Medulla oblongata (tissue), 1 donor: ENCODE data around the gene CFAP46.
A peak's percentile ranks its signal among the peaks of the same experiment; 100 is the strongest.
"Not testable (repeated sequence)": the region's sequence is repeated elsewhere in the genome, so short reads cannot be mapped to it uniquely, and the experiment has no call there.

ENCODE experiments used
- DNase-seq: peaks from one replicate; pipeline ENCODE4 v3.0.0-alpha.2; 2015; ENCODE audit errors: extremely low spot score

The CFAP46 gene

DNA sequence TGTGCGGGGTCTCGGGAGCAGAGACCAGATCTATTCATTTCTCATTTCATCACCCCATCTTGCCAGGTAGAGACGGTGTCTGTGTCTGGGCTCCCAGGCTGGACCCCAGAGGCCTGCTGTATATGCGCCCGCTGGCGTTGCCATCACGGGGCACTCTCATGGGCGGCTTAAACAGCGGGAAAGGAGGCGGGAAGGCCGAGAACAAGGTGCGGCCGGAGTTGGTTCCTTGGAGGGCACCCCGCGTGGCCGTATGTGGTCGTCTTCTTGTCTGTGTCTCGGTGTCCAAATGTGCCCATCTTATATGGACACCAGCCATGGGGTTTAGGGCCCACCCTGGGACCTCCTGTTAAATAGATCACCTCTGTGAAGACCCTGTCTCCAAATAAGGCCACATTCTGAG lies 2.1 kb upstream of the CFAP46 start:
- no peak for DNase-seq

DNA sequence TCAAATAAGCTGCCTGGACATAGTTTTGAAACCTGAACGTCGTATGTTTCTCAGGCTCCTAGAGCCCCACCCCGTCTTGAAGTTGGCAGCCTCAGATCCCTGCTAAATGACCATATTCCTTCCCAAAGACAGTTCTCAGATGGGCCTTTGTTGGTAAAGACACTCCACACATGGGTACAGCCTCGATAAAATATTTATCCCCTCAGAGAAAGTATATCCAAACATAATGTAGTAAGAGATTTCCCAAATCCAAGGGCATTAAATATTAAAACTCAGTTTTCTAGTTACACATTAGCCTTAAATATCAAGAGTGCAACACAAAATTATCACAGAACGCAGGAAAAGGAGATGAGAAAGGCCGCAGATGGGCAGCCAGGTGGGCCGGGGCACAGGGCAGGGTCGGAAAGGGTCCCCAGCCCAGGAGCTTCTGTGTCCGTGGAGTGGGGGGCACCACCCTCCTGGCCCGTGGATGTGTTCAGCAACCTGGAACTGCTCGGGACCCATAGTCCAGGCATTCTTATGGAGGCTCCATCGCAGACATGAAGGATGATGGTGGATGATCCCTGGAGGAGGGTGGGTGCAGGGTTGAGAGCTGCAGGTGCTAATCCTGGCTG lies 1.5 kb upstream of the CFAP46 start:
- no peak for DNase-seq

DNA sequence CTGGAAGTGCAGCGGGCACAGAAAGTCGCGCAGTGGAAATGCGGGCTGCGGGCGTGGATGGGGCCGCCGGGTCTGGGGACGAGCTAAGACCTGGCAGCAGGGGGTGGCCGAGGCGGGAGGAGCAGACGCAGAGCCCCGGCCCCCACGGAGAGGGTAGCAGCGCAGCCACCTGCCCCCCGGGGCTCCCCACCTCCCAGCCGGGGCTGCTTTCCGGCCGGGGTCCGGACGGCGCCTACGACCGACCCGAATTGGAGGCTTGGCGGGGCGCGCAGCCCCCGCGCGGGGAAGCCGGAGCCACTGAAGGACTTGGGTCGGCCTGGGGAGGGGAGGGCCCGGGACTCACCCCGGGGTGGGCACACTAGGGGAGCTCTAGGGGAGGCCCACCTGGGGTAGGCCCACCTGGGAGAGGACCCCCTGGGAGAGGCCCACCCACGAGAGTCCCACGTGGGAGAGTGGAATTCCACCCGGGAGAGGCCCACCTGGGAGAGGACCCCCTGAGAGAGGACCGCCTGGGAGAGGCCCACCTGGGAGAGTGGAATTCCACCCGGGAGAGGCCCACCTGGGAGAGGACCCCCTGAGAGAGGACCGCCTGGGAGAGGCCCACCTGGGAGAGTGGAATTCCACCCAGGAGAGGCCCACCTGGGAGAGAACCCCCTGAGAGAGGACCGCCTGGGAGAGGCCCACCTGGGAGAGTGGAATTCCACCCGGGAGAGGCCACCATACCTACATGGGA lies 854 bp upstream of the CFAP46 start:
- DNase-seq: no peak

DNA sequence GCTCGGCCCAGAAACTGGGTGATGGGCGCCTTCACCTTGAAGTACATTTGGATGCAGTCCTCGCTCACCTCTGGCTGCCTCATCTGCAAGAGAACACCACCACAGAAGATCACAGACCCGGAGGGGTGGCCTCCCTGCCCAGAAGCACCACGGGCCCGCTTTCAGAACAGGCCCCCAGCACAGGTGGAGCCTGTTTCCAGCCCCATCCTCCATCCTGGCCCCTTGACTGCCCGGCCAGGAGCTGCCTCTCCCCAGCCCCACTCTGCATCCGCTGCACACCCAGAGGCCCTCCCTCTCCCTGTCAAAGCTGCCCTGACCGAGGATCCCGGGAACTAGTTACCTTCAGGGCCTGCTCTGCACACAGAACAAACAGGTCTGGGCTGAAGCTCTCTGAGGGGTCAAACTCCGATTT lies 724 bp downstream of the CFAP46 start:
- no peak for DNase-seq

DNA sequence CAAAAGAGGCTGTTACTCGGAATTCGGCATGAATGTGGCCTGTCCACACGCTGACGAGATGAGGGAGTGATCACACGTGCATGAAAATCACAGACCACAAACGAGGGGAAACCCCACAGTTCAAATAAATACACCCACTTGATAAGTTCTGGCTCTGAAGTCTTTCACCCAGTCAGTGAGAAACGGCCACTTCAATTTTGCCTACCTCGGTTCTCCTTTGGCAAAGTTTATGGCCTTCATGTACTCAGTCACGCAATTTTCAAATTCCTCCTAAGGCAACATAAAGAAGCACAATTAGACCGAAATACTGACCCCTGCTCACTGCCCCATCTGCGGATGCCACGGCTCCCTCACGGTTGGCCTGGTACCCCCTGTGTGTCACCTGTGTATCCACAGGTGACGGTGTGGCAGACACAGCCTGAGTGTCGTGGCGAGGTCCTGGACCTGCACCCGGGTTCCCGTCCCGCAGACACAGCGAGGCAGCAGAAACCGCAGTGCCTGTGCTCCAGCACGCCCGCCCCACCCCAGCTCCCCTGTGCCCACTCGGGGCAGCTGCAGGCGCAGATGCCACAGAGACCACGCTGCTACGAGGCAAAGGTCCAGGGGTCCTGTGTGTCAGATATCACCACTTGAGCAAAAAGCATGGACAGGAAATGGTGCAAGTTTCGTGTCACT lies 1.4 kb downstream of the CFAP46 start:
- DNase-seq: no peak

DNA sequence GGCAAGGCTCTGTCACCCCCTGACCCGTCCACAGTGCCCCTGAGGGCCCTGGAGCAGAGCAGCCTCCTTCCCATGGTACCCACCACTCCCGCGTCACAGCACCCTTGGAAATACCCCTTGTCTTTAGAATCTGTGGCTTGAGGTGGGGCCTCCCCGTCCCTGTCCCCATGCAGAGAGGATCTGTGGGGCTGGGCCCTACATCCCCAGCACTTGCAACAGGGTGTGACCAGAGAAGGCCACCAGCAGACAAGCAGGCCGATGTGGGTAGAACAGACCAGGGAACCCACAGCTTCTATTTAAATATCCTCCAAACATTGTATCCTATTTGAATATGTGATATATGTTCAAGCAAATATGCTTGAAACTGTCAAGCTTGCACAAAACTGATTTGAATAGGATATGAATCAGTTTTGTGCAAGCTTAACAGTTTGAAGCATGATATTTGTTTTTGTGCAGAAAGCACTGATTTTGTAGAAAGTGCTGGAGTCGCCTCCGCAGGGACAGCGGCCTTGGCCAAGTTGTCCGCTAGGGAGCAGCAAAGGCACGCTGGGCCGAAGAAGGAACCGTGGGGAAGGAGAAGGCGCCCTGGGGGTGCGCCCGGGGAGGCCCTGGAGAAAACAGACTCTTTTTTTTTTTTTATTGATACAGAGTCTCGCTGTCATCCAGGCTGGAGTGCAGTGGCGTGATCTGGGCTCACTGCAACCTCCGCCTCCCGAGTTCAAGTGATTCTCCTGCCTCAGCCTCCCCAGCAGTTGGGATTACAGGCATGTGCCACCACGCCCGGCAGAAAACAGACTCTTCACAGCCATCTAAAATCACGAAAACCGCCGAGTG lies 2.2 kb downstream of the CFAP46 start:
- peak; percentile 56 for DNase-seq

DNA sequence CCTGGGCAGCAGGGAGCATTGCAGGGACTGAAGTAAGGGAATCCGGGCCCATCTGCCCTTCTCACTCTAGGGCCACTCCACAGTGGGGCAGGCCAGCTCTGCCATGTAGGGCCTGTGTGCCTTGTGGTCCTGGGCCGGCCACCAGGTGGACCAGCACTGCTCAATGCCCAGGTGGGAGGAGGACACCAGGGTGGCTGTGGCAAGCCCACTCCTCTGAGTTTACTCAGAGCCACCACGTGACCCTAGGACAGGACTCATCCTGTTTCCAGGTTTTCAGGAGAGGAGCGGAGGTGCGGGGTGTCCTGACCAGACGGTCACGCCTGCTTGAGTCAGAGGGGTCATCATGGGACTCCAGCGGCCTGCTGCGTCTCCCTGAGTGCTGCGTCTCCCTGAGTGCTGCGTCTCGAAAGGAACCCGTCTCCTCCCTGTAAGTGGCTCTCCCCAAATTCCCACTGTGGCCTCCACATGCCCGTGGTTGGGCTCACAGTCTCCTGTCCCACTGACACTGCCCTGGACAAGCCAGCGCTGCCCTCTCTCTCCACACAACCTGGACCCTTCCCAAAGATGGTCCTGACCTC lies 2.9 kb downstream of the CFAP46 start:
- DNase-seq: no peak

DNA sequence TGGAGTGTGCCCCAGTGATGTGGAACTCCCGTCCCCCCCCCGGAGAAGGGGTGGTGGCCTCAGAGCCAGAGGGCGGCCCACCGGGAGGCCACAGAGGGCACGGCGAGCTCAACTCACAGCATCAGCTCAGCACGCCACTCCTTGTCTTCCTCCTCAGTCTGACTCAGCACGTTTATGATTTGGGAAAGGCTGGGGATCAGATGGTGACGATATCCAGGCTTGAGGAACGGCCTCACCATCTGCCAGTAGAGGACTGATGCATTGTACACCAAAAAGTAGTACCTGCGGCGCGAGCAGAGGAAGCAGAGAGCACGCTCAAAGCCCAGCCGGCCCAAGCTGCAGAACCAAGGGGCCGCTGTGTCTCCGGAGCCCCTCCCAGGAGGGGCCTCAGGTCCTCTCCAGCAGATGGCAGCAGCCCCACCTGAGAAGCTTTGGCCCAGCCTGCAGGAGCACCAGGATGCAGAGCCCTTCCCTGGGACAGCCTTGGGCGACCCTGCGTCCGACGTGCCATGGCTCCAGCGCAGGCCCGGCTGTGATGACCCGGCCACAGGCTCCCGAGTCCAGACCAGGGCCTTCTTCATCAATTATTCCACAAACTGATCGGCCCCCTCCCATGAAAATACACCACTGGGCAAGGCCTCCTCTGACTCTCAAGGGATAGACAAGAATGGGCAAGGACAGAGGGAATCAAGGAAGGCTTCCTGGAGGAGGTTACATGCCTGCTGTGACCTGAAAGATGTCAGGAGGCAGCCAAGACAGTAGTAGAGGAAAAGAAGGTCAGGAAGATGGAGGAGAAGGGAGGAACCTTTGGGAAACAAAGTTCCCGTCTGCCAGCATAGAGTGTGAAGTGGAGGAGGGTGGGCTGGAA lies 3.7 kb downstream of the CFAP46 start:
- no peak for DNase-seq

DNA sequence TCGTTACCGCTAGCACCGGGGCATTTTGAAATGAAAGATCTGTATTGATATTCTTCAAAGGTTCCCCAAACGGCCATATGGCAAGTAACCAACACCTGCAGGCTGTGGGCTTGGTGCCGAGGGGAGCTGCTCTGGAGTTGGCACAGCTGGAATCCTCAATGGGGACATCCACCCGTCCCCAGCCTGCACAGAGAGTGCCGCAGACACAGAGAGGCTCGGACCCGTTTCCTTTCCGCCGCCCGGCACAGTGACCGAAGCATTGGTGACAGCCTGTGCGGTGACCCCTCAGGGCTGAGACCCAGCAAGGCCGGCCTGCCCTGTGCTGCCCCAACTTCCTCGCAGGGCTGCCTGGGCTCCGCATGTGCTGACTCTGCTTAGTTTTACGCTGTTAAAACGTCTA lies 4.5 kb downstream of the CFAP46 start:
- no peak for DNase-seq

DNA sequence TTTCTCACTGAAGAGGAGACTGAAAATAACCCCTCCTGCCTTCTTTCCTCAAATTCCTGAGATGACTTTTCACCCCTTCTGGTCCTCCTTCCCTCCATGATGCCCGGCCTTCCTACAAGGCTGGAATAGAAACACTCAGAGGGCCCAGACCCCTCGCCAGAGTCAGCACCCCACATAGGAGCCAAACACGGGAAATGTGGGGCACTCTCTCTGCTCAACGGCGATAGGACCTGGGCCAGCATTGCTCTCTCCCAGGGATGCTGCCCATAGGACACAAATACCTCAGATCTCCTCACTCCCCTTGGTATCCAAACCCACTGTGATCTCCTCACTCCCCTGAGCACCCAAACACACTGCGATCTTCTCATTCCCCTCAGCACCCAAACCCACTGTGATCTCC lies 7.4 kb downstream of the CFAP46 start:
- DNase-seq: no peak

DNA sequence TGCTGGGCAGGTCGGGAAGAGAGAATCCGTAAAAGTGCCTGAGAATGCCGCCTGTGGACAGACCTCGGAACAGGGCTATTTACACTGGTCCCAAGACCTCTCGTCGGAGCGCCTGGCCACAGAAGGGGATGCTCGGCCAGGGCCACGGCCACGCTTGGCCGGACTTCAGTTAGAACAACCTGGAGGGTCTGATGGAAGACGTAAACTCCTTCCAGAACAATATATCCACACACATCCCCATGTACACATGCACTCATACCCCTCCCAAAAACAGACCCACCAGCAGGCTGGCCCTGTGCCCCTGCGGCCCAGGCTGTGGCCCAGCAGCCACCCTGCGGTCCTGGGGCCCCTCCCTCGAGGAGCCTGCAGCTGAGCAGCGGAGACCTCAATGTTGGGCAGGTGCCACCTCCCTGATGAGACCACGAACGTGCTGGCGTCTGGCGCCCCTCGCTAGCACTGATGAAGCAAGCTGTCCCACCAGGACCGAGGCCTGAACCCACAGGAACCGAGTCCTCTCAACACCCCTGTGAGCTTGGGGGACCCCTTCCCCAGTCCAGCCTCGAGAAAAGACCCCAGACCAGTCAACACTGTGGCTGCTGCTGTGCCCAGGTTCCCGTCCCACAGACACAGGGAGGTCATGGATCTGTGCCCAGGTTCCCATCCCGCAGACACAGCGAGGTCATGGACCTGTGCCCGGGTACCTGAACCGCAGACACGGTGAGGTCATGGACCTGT lies 8.9 kb downstream of the CFAP46 start:
- no peak for DNase-seq

DNA sequence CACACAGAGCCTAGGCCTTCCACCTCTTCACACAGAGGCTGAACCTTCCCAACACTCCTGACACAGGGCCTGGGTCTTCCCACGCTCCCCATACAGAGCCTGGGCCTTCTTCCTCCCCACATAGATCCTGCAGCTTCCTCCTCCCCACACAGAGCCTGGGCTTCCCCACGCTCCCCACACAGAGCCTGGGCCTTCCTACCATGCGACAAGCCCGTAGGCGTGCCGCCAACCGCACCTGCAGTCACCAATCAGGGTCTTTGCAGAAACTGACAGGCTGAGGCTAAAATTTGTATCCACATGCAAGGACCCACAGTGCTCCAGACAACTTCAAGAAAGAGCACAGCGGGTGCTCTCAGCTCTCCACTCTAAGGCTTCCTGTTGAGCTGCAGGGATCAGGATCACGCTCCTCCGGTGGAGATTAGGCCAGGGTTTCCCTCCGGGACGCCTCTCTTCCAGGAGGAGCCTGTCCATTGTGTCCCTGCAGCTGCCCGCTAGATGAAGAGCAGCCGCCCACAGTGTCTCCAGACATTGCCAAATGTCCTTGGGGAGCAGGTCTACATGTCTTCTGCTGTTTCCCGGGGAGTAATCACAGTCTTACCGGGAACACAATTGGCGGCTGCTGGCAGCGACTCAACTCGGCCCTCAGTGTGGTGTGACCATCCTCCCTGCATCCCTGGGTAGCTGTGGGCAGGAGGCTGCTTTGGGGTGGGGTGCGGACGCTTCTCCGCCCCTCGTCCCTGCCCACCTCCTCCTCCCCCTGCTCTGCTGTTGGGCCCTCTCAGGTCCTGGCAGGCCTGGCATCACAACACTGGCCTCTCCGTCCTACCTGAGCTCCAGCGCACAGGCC lies 9.7 kb downstream of the CFAP46 start:
- no peak for DNase-seq

DNA sequence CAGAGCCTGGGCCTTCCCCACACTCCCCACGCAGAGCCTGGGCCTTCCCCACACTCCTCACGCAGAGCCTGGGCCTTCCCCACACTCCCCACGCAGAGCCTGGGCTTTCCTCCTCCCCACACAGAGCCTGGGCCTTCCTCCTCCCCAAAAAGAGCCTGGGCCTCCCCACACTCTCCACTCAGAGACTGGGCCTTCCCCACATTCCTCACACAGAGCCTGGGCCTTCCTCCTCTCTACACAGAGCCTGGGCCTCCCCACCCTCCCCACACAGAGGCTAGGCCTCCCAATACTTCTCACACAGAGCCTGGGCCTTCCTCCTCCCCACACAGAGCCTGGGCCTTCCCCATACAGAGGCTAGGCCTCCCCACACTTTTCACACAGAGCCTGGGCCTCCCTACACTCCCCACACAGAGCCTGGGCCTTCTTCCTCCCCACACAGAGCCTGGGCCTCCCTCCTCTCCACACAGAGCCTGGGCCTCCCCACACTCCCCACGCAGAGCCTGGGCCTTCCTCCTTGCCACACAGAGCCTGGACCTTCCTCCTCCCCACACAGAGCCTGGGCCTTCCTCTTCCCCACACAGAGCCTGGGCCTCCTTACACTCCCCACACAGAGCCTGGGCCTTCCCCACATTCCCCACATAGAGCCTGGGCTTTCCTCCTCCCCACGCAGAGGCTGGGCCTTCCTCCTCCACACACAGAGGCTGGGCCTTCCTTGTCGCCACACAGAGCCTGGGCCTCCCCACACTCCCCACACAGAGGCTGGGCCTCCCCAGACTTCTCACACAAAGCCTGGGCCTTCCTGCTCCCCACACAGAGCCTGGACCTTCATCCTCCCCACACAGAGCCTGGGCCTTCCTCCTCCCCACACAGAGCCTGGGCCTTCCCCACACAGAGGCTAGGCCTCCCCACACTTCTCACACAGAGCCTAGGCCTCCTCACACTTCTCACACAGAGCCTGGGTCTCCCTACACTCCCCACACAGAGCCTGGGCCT lies 10.8 kb downstream of the CFAP46 start:
- DNase-seq: not testable (repeated sequence)

DNA sequence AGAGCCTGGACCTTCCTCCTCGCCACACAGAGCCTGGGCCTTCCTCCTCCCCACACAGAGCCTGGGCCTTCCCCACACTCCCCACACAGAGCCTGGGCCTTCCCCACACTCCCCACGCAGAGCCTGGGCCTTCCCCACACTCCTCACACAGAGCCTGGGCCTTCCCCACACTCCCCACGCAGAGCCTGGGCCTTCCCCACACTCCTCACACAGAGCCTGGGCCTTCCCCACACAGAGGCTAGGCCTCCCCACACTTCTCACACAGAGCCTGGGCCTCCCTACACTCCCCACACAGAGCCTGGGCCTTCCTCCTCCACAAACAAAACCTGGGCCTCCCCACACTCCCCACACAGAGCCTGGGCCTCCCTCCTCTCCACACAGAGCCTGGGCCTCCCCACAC lies 11.7 kb downstream of the CFAP46 start:
- DNase-seq: not testable (repeated sequence)

DNA sequence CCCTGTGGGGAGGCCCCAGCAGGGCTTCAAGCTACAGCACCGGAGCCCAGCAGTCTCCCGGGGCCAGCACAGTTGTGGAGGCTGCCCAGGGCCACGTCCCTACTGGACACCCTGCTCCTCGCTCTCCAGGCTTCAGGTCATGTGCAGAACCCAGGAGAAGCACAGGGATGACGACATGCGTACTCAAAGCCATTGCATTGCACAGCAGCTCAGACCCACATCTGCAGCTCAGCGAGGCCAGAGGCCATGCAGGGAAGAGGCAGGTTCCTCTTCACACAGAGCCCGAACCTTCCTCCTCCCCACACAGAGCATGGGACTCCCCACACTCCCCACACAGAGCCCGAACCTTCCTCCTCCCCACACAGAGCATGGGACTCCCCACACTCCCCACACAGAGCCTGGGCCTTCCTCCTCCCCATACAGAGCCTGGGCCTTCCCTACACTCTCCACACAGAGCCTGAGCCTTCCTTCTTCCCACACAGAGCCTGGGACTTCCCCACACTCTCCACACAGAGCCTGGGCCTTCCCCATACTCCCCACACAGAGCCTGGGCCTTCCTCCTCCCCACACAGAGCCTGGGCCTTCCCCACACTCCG lies 12.3 kb downstream of the CFAP46 start:
- DNase-seq: no peak

DNA sequence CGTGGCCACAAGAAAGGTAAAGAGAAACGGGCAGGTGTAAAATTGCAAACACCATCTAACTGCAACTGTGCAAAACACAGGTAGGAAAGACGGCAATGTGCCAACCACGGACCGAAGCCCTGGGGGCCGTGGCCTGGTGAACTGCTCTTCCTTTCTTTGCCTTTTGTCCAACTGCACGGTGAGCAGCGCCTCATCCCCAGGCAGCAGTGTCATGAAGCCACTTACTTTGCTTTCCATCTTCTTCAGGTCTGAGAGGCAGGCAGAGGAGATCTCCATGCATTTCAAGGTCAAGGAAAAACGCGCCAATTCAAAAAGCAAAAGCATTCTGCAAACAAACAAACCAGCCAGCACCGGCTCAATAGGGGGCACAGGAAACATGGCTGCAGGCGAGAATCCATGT lies 12.9 kb downstream of the CFAP46 start:
- no peak for DNase-seq

DNA sequence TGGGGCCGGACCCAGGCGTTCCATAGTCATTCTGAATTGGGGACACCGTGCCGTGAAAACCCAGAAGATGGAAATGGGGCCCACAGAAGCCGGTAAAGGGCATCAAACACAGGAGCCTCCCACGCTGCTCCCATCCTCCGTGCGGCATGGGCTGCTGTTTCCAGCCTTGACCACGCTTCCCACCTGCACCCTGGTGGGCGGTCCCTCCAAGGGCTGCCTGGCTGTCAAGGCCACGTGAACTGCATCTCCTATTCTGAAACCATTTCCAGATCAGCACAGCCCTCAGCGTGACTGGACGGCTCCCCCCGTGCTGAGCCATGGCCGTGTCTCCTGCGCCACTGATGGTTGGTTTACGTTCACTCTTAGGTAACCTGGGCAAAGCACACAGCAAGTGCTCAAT lies 14.1 kb downstream of the CFAP46 start:
- DNase-seq: no peak

DNA sequence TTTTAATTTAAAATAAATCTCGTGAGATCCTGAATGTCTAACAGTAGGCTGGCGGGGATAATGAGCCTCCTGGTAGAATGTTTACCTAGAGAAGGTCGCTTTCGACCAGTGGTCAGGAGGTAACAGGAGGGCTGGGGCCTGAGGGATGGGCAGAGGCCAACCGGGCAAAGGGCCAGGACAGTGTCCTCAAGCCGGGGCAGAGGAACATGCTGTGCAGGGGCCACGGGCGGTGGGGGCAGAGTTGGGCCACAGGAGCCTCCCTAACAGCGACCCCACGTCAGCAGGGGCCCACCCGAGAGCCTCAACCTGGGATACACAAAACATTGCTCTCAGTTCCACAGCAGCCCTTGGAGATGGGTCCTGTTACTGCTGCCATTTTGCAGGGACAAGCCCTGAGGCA lies 14.5 kb downstream of the CFAP46 start:
- no peak for DNase-seq
